HG03095 (cell line): Measurements from ENCODE around the gene PHLPP1.
"Not testable (repeated sequence)": the region's sequence is repeated elsewhere in the genome, so short reads cannot be mapped to it uniquely, and the experiment has no call there.

Experiments used
- ATAC-seq: cut with Tn5 transposase; IDR thresholded peaks from one replicate; pipeline ENCODE4 v1.9.1; 2021; ENCODE audit warnings: moderate library complexity; ENCODE audit not compliant: unreplicated experiment

Gene PHLPP1

DNA sequence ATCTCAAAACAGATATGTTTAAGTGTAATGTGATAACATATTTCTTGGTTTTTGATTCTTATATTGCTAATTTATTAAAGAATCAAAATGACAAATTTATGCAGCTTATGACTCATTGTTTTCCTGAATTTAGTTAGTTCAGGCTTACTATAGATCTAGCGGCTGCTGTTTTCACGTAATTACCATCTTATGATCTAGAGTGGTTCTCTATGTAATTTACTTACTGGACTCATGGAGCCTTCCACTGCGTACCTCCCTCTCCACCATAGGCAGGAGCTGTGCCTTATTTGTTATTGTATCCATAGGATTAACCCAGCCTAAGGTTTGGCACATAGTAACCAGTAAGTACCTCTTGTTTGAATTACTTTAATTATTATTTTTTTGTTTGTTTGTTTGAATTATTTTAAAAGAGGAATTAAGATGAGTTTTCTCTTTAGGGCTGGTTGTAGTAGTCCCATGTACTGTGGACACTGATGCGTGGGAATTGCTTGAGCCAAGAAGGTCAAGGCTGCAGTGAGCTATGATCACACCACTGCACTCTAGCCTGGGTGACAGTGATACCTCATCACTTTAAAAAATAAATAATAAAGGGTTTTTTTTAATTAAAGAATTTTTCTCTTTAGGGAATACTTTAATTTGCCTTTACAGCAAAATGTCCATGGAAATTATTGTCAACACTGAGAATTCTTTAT is 165.5 kb downstream of the PHLPP1 start:
- no peak for ATAC-seq

DNA sequence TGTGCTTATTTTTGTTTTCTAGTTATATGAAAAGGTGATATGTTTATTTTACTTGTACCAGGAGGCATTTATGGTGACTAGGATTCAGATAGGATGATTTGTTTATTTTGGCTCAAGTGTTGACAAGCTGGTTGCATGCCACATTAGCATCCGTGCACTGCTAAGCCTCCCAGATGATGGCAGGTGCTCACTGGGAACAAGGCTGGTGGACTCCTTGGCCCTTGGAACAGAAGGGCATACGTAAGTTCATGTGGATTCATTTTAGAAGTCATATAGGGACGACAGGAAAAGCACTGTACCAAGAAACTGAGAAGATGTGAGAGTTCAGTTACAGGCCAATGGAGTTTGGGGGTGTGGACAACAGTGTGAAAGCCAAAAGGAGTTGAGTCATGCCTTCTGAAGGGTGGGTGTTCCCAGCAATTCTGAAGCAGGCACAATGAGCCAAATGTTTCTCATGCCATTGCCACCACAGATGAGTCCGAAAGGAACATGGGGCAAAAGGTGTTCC is 166.2 kb downstream of the PHLPP1 start:
- no peak for ATAC-seq

- no peak for ATAC-seq
Measured at GRCh38 chr18:62883937-62884735, 168.8 kb downstream of the PHLPP1 start.

GRCh38 chr18:62885804-62886203 is 170.5 kb downstream of the PHLPP1 start:
- ATAC-seq, result no peak

DNA sequence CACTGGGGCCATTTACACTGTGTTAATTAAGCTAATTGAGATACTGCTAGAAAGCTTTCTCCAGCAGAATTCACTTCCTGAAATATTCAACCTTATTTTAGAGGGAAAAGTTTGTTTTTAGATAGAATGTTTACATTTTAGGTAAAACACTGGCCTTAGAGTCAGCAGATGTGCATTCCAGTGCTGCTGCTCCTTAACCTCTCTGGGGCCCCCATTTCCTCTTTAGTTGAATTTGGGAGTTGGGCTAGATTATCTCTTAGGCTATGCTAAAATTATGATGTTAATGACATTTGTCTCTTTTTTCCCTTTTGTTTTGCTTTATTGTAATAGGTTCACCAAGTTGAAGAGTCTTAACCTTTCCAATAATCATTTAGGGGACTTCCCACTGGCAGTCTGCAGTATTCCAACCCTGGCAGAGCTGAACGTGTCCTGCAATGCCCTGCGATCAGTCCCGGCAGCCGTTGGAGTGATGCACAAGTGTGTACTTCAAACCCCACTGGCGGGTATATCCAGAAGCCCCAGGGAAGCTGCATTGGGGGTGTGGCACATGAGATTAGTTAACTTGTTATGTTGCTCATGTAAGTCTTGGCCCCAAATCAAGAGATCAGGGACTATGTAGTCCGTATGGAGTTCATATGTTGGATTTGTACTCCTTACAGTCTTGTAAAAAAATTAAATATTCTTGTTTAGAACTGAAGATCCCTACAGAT is 179.5 kb downstream of the PHLPP1 start:
- no peak for ATAC-seq

DNA sequence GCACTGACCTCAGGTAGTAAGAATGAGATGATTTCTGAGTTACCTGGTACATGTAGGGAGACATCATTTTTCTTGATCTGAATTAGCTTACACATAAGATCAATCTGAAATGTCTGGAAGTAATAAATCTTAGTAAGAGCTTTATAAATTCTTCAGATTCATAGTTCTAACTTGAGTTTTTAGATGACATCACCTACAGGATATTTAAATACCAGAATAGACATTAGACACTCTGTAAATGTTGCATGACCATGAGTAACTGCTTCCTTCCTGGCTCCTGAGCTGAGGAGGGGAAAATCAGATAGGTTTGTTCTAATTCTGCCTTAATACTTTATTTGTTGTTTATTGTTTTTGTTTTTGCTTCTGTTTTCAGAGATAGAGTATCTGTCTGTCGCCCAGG is 181.8 kb downstream of the PHLPP1 start:
- no peak for ATAC-seq

- peak; percentile 99 for ATAC-seq
Measured at GRCh38 chr18:62898359-62898758, 183.0 kb downstream of the PHLPP1 start.

DNA sequence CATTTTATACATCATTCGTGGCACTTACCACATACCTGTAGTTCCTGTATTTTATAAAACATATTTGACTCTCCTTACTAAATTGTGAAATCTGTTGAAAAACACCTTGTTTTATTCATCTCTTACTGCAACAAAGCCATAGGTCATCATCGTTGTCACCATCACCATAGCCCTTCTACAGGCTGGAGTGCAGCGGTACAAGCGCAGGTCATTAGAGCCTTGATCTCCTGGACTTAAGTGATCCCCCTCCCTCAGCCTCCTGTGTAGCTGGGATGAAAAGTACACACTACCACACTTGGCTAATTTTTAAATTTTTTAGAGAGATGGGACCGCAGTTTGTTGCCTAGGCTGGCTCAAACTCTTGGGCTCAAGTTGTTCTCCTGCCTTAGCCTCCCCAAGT is 184.2 kb downstream of the PHLPP1 start:
- ATAC-seq, result no peak

DNA sequence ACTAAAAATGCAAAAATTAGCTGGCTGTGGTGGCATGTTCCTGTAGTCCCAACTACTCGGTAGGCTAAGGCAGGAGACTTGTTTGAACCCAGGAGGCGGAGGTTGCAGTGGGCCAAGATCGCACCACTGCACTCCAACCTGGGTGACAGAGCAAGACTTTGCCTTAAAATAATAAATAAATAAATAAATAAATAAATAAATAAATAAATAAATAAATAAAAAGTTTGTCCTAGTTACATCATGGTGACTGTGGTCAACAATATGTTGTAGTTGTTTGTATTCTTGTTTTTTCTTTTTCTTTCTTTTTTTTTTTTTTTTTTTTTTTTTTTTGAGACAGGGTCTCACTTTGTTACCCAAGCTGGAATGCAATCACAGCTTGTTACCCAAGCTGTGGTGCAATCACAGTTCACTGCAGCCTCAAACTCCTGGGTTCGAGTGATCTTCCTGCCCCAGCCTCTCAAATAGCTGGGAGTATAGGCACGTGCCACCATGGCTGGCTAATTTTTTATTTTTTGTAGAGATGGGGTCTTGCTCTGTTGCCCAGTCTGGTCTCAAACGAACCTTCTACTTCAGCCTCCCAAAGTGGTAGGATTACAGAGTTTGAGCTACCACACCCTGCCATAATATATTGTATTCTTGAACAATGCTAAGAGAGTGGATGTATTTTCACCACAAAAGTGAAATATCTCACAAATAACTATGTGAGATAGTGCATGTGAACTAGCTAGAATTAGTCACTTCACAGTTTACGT is 185.0 kb downstream of the PHLPP1 start:
- no peak for ATAC-seq

- ATAC-seq, result no peak
Measured at GRCh38 chr18:62902776-62903175, 187.4 kb downstream of the PHLPP1 start.

- ATAC-seq, result no peak
Measured at GRCh38 chr18:62904396-62905285, 189.3 kb downstream of the PHLPP1 start.

DNA sequence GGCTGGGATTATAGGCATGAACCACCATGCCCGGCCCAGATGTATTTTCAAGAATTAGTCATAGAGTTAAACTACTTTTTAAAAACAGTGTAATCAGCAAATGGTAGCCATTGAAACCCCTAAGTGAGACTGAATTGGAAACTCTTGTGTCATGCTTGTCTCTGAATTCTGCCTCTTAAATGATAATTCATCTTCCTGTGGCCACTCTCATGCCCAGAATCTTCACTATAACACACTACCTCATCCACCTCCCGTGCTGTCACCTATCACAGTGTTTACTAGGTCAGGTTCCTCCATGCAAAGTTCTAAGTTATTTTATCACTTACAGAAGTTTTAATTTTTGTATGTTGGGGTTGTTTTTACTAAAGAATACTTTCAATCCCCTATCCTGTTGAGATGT is 197.5 kb downstream of the PHLPP1 start:
- no peak for ATAC-seq

- not testable (repeated sequence) for ATAC-seq
Measured at GRCh38 chr18:62913824-62914223, 198.5 kb downstream of the PHLPP1 start.

DNA sequence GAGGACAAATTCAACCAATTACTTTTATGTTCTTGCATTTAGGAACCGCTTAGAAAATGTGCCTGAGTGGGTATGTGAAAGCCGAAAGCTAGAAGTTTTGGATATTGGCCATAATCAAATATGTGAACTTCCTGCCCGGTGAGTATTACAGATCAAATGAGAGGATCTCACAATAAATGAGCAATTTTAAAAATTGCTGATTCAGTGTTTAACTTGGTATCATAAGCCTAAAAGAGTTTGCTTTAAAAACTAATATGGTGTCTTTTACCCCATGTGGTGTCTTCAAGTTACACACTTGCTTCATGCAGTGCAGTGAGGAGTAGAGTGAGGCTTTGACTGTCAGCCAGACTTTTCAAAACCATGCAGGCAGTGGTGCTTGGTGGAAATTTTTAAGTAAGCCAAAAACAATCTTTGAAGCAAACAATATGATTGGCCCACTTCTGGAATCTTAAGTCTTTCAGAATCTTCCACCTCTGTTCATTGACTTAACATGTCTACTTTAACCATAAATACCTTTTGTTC is 199.6 kb downstream of the PHLPP1 start:
- ATAC-seq, result no peak

DNA sequence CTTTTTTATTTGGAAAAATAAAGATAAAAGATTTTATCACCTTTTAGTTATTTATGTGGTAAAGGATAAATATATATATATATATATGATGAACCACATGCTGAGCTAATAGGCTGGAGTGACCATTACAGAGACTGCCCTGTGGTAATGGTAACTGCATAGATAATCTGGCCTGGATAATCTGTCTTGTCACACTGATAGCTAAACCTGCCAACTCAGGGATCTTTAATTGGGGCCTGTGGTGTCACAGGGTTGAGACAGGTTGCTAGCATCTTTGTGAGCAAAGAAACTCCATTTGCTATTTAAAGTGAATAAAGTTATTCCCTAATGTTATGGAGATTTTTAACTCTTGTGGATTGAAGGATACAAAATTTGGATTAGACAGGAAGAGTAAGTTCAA is 203.0 kb downstream of the PHLPP1 start:
- ATAC-seq, result no peak

DNA sequence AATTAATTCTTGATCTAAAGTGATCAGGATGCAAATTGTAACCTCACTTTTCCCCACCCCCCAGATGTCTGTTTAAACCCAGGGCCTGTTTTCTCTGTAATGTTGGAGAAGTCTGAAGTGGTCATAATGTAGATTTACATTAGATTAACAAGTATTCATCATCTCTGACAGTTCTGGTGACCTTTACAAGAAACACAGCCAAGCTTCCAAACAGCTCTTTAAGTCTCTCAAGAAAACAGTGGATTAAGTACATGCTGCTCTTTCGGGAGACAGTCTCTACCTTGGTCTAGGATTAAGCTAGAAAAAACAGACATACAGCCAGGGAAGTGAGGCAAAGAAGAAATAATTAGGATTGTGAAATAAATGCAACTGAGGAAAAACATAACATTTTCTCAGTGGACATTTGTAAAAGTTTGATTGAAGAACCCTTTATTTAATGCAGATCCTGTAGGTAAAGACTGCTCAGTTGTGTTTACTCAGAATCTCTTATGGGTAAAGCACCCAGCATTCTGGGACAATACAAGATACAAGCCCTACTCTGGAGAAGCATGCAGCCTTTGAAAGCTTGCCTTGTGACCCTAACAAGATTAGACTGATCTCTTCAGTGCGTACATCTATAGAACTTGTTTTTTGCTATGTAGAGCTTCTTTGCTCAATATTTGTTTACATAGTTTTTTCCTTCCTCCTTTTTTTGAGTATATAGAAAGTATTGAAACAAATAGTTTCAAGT is 203.9 kb downstream of the PHLPP1 start:
- ATAC-seq, result no peak

DNA sequence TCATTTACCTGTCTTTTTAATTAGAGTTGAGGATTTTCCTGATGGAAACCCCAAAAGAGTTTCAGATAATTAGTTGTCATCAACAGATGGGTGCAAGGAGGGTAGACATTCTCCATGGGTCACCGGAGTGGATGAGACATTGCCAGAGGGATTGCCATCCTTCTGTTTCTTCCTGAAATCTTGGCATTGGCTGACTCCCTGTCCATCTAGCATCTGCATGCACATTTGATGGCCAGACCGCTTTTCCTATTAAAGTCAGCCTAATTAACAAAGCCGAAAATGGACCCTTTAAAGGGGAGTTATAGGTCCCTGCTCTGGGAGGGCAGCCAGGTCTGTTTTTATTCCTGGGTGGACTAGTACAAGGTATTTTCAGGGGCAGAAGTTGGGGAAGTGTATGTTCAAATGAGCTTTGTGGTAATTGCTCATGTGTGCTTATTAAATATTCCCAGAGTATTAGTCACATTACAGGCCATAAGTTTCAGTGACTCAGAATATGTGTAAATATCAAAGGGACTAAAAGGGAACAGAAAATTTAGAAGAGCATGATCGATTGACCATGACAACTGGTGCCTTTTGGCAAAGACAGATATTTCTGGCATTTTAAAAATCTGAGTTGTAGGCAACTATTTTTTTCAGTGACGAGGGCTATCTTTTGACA is 209.8 kb downstream of the PHLPP1 start:
- no peak for ATAC-seq

DNA sequence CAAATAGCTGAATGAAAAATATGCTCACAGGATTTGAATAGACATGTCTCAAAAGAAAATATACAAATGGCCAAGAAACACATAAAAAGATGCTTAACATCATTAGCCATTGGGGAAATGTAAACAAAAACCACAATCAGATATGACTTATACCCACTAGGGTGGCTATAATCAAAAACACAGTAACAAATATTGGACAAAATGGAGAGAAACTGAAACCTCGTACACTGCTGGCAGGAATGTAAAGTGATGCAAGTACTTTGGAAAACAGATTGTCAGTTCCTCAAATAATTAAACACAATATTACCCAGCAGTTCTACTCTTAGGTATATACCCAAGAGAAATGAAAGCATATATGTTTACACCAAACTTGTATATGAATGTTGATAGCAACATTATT is 213.0 kb downstream of the PHLPP1 start:
- ATAC-seq, result no peak
